Measurements from ENCODE around the gene EIF3B.
"Not testable (repeated sequence)": the region's sequence is repeated elsewhere in the genome, so short reads cannot be mapped to it uniquely, and the experiment has no call there.

Gene EIF3B

GRCh38 chr7:2380461-2380860 is 25.8 kb downstream of the EIF3B start:
- no peaks in the 10 kb centered on the region for H3K27me3 ChIP-seq
- H3K27ac ChIP-seq = no peak overlapping the region
- H3K9me3 ChIP-seq = no peaks in the 10 kb centered on the region
- peaks cover 53% of the 10 kb centered on the region for H3K36me3 ChIP-seq
- TF ChIP-seq CTCF (IDR thresholded peaks at IDR 0.05) = no peak
- peaks cover 4 to 7% of the 10 kb centered on the region in 2 experiments for H3K4me1 ChIP-seq (ENCODE audit: control insufficient read depth in 1 of 2, insufficient read depth in 1 of 2, low read depth in 1 of 2, low read length in 1 of 2)
- H3K4me3 ChIP-seq (ENCODE audit: low read depth in 1 of 2, low read length in 1 of 2) = no peak overlapping the region

- TF ChIP-seq CTCF (IDR thresholded peaks at IDR 0.05) = no peak
- Histone ChIP-seq H3K27me3 (no peaks in the 10 kb centered on the region), H3K27ac (no peak overlapping the region), H3K9me3 (no peaks in the 10 kb centered on the region), H3K36me3 (peaks cover 46% of the 10 kb centered on the region), H3K4me1 (ENCODE audit: control insufficient read depth in 1 of 2, insufficient read depth in 1 of 2, low read depth in 1 of 2, low read length in 1 of 2) (peaks cover 4 to 7% of the 10 kb centered on the region in 2 experiments), H3K4me3 (ENCODE audit: low read depth in 1 of 2, low read length in 1 of 2) (no peak overlapping the region)
Measured at GRCh38 chr7:2381227-2381626, 26.6 kb downstream of the EIF3B start.

- TF ChIP-seq CTCF (IDR thresholded peaks at IDR 0.05) = no peak
- Histone ChIP-seq H3K27me3 (no peaks in the 10 kb centered on the region), H3K4me3 (ENCODE audit: low read depth in 1 of 2, low read length in 1 of 2) (no peak overlapping the region), H3K36me3 (peaks cover 38% of the 10 kb centered on the region), H3K9me3 (no peaks in the 10 kb centered on the region), H3K4me1 (ENCODE audit: control insufficient read depth in 1 of 2, insufficient read depth in 1 of 2, low read depth in 1 of 2, low read length in 1 of 2) (peaks cover 4 to 7% of the 10 kb centered on the region in 2 experiments), H3K27ac (no peak overlapping the region)
Measured at GRCh38 chr7:2381881-2382509, 27.4 kb downstream of the EIF3B start.

- no peak for TF ChIP-seq CTCF (IDR thresholded peaks at IDR 0.05)
- Histone ChIP-seq H3K9me3 (no peaks in the 10 kb centered on the region), H3K27me3 (no peaks in the 10 kb centered on the region), H3K4me3 (ENCODE audit: low read depth in 1 of 2, low read length in 1 of 2) (no peak overlapping the region), H3K4me1 (ENCODE audit: control insufficient read depth in 1 of 2, insufficient read depth in 1 of 2, low read depth in 1 of 2, low read length in 1 of 2) (peaks cover 4 to 7% of the 10 kb centered on the region in 2 experiments), H3K27ac (no peak overlapping the region), H3K36me3 (peaks cover 29% of the 10 kb centered on the region)
Measured at GRCh38 chr7:2383543-2384274, 29.1 kb downstream of the EIF3B start.

GRCh38 chr7:2384354-2385243 is 30.0 kb downstream of the EIF3B start:
- Histone ChIP-seq H3K36me3 (peaks cover 20% of the 10 kb centered on the region), H3K4me1 (ENCODE audit: control insufficient read depth in 1 of 2, insufficient read depth in 1 of 2, low read depth in 1 of 2, low read length in 1 of 2) (peaks cover 4 to 7% of the 10 kb centered on the region in 2 experiments), H3K27me3 (no peaks in the 10 kb centered on the region), H3K9me3 (no peaks in the 10 kb centered on the region), H3K27ac (no peak overlapping the region), H3K4me3 (ENCODE audit: low read depth in 1 of 2, low read length in 1 of 2) (no peak overlapping the region)
- no peak for TF ChIP-seq CTCF (IDR thresholded peaks at IDR 0.05)

- not testable (repeated sequence) for H3K9me3 ChIP-seq; H3K36me3 ChIP-seq; H3K27me3 ChIP-seq; H3K27ac ChIP-seq; H3K4me3 ChIP-seq (ENCODE audit: low read depth in 1 of 2, low read length in 1 of 2)
- H3K4me1 ChIP-seq (ENCODE audit: control insufficient read depth in 1 of 2, insufficient read depth in 1 of 2, low read depth in 1 of 2, low read length in 1 of 2) = peaks cover 12 to 17% of the 10 kb centered on the region in 2 experiments
Measured at GRCh38 chr7:2386122-2386521, 31.5 kb downstream of the EIF3B start.

Measured in neutrophil (primary cell).